Measurements from ENCODE around the gene NBL1. TPM values are rescaled to one million over a fixed set of nuclear protein-coding genes. Genes with fewer than 3 reads are reported as not detected.

NBL1 gene
- total RNA-seq, 1 experiment from 2014 or later: 75.9 TPM

DNA sequence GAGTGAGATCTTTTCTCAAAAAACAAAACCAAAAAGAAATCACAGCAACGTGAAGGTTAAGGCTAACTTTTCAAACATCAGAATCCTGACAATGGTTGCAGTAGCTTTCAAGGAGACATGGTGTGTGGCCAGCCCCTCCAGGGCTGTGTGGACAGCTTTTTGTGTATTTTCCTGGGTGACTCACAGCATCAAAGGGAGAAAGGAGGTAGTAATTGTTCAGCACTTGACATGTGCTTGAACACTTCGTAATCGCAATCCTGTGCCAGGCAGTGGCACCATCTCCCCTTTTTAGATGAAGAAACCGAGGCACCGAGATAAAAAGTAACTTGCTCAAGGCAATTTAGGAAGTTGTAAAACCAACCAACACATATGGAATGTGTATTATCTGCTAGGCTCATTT lies 10.3 kb downstream of the NBL1 start:
- no peak for DNase-seq
- Histone ChIP-seq H3K36me3 (no peaks in the 10 kb centered on the region), H3K27me3 (no peaks in the 10 kb centered on the region), H3K4me3 (no peak overlapping the region), H3K9me3 (no peaks in the 10 kb centered on the region)

- DNase-seq: no peak
- Histone ChIP-seq H3K4me3 (no peak overlapping the region), H3K9me3 (no peaks in the 10 kb centered on the region), H3K27me3 (no peaks in the 10 kb centered on the region), H3K36me3 (no peaks in the 10 kb centered on the region)
These were observed 11.0 kb downstream of the NBL1 start for GRCh38 chr1:19654886-19655717.

DNA sequence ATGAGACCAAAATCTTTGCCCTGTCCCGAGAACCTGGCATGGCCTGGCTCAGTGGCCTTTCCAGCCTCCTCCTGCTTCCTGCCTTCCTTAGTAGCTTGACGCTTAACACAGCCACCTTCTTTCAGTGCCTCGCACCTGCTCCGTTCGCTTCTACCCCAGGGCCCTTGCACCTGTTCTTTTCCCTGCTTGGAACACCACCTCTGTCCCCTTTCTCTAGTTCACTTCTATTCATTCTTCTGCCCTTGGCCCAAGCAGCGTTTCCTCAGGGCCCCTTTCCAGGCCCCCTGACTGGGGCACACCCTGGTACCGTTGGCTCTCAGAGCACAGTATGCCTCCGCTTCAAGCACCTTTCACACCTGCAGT lies 11.6 kb downstream of the NBL1 start:
- no peaks in the 10 kb centered on the region for H3K27me3 ChIP-seq
- no peaks in the 10 kb centered on the region for H3K36me3 ChIP-seq
- no peak for DNase-seq
- no peaks in the 10 kb centered on the region for H3K9me3 ChIP-seq
- no peak overlapping the region for H3K4me3 ChIP-seq

- Histone ChIP-seq H3K9me3 (no peaks in the 10 kb centered on the region), H3K4me3 (no peak overlapping the region), H3K27me3 (no peaks in the 10 kb centered on the region), H3K36me3 (no peaks in the 10 kb centered on the region)
- DNase-seq: no peak
These were observed 12.1 kb downstream of the NBL1 start for GRCh38 chr1:19656134-19656779.

DNA sequence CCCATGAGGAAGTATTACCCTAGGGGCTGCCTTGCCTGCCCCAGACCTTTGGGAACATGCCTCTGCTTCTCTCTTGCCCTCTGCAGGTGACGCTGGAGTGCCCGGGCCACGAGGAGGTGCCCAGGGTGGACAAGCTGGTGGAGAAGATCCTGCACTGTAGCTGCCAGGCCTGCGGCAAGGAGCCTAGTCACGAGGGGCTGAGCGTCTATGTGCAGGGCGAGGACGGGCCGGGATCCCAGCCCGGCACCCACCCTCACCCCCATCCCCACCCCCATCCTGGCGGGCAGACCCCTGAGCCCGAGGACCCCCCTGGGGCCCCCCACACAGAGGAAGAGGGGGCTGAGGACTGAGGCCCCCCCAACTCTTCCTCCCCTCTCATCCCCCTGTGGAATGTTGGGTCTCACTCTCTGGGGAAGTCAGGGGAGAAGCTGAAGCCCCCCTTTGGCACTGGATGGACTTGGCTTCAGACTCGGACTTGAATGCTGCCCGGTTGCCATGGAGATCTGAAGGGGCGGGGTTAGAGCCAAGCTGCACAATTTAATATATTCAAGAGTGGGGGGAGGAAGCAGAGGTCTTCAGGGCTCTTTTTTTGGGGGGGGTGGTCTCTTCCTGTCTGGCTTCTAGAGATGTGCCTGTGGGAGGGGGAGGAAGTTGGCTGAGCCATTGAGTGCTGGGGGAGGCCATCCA lies 12.8 kb downstream of the NBL1 start:
- DNase-seq: no peak
- H3K4me3 ChIP-seq: no peak overlapping the region
- no peaks in the 10 kb centered on the region for H3K9me3 ChIP-seq
- no peaks in the 10 kb centered on the region for H3K36me3 ChIP-seq
- H3K27me3 ChIP-seq: no peaks in the 10 kb centered on the region

DNA sequence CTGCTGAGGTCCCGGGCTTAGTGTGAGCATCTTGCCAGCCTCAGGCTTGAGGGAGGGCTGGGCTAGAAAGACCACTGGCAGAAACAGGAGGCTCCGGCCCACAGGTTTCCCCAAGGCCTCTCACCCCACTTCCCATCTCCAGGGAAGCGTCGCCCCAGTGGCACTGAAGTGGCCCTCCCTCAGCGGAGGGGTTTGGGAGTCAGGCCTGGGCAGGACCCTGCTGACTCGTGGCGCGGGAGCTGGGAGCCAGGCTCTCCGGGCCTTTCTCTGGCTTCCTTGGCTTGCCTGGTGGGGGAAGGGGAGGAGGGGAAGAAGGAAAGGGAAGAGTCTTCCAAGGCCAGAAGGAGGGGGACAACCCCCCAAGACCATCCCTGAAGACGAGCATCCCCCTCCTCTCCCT lies 13.4 kb downstream of the NBL1 start:
- Histone ChIP-seq H3K36me3 (no peaks in the 10 kb centered on the region), H3K4me3 (no peak overlapping the region), H3K9me3 (no peaks in the 10 kb centered on the region), H3K27me3 (no peaks in the 10 kb centered on the region)
- DNase-seq: no peak

DNA sequence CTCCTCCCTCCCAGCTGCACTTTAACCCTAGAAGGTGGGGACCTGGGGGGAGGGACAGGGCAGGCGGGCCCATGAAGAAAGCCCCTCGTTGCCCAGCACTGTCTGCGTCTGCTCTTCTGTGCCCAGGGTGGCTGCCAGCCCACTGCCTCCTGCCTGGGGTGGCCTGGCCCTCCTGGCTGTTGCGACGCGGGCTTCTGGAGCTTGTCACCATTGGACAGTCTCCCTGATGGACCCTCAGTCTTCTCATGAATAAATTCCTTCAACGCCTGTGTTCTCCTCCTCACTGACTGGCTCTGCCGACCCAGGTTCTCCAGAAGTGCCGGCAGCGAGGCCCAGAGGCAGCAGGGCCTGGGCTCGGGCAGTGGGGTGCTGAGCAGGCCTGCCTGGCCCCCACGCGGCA lies 14.1 kb downstream of the NBL1 start:
- H3K27me3 ChIP-seq: no peaks in the 10 kb centered on the region
- H3K4me3 ChIP-seq: no peak overlapping the region
- no peak for DNase-seq
- H3K9me3 ChIP-seq: no peaks in the 10 kb centered on the region
- H3K36me3 ChIP-seq: no peaks in the 10 kb centered on the region

GRCh38 chr1:19661721-19662228 lies 17.7 kb downstream of the NBL1 start:
- DNase-seq: no peak
- Histone ChIP-seq H3K36me3 (no peaks in the 10 kb centered on the region), H3K9me3 (no peaks in the 10 kb centered on the region), H3K4me3 (no peak overlapping the region), H3K27me3 (0 out of 2 replicates have a peak, but pooled peaks cover 2% of the 10 kb centered on the region)

- Histone ChIP-seq H3K27me3 (0 out of 2 replicates have a peak, but pooled peaks cover 2% of the 10 kb centered on the region), H3K4me3 (no peak overlapping the region)
- no peak for DNase-seq
These were observed 18.2 kb downstream of the NBL1 start for GRCh38 chr1:19662313-19662712.

GRCh38 chr1:19664453-19665185 lies 20.5 kb downstream of the NBL1 start, which contains the start of gene HTR6:
Gene HTR6, plus strand, starts transcription at chr1:19664875. Its CDS starts 879 bp downstream, at chr1:19665754.
- no peak for DNase-seq
- Histone ChIP-seq H3K27me3 (0 out of 2 replicates have a peak, but pooled peaks cover 2% of the 10 kb centered on the region), H3K4me3 (no peak within 1 kb of the TSS)

More at GRCh38 chr1:19662313-19662712, 18.2 kb downstream of the NBL1 start:
- no peaks in the 10 kb centered on the region for H3K9me3 ChIP-seq
- H3K36me3 ChIP-seq: no peaks in the 10 kb centered on the region

DNA sequence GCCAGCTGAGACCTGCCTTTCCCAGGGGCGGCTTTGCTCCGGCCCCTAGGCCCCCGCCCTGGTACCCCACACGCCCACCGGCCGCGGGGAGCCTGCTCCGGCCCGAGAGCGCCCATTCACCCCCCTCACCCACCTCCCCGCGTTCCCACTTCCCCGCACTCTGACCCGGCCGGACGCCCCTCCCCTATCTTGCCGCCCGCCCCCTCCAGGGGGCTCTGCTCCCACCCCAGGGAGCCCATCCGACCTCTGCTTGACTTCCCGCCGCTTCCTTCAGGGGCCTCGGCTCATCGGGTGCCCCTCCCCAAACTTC lies 21.0 kb downstream of the NBL1 start:
- H3K4me3 ChIP-seq: no peak overlapping the region

More at GRCh38 chr1:19664453-19665185, 20.5 kb downstream of the NBL1 start, which contains the start of gene HTR6:
- no peaks in the 10 kb centered on the region for H3K36me3 ChIP-seq
- no peaks in the 10 kb centered on the region for H3K9me3 ChIP-seq

DNA sequence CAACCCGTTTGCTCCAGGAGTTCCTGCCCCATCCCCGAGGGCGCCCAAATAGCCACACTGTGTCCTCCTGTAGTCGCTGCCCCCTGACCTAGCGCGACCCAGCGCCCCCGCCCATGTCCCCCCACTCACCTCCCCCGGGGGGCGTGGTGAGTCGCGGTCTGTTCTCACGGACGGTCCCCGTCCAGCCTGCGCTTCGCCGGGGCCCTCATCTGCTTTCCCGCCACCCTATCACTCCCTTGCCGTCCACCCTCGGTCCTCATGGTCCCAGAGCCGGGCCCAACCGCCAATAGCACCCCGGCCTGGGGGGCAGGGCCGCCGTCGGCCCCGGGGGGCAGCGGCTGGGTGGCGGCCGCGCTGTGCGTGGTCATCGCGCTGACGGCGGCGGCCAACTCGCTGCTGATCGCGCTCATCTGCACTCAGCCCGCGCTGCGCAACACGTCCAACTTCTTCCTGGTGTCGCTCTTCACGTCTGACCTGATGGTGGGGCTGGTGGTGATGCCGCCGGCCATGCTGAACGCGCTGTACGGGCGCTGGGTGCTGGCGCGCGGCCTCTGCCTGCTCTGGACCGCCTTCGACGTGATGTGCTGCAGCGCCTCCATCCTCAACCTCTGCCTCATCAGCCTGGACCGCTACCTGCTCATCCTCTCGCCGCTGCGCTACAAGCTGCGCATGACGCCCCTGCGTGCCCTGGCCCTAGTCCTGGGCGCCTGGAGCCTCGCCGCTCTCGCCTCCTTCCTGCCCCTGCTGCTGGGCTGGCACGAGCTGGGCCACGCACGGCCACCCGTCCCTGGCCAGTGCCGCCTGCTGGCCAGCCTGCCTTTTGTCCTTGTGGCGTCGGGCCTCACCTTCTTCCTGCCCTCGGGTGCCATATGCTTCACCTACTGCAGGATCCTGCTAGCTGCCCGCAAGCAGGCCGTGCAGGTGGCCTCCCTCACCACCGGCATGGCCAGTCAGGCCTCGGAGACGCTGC lies 21.7 kb downstream of the NBL1 start:
- Histone ChIP-seq H3K27me3 (0 out of 2 replicates have a peak, but pooled peaks cover 2% of the 10 kb centered on the region), H3K36me3 (no peaks in the 10 kb centered on the region), H3K9me3 (no peaks in the 10 kb centered on the region), H3K4me3 (no peak overlapping the region)
- DNase-seq: no peak

More for the DNA sequence above, 21.0 kb downstream of the NBL1 start:
- 0 out of 2 replicates have a peak, but pooled peaks cover 2% of the 10 kb centered on the region for H3K27me3 ChIP-seq
- H3K9me3 ChIP-seq: no peaks in the 10 kb centered on the region
- H3K36me3 ChIP-seq: no peaks in the 10 kb centered on the region
- DNase-seq: no peak

GRCh38 chr1:19668888-19669287 lies 24.8 kb downstream of the NBL1 start:
- no peak for DNase-seq
- no peaks in the 10 kb centered on the region for H3K36me3 ChIP-seq
- H3K9me3 ChIP-seq: no peaks in the 10 kb centered on the region
- no peak overlapping the region for H3K4me3 ChIP-seq
- 0 out of 2 replicates have a peak, but pooled peaks cover 2% of the 10 kb centered on the region for H3K27me3 ChIP-seq

DNA sequence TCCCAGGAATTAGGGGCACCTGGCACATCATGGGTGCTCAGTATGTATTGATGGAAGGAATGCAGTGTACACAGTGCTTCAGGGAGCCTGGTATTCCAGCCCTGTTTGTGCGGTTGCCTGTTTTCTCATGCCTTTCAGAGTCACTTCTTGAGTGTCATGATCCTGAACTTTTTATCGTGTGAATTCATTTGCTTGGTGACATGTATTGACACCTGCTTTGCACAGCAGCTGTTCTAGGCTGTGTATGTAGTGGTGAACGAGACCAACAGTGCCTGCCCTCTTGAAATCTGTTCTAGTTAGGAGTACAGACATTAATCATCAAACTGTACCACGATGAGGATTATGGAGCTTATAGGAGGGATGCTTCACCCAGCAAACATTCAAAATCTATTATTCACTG lies 26.7 kb downstream of the NBL1 start:
- Histone ChIP-seq H3K36me3 (no peaks in the 10 kb centered on the region), H3K9me3 (no peaks in the 10 kb centered on the region), H3K4me3 (no peak overlapping the region), H3K27me3 (no peaks in the 10 kb centered on the region)
- no peak for DNase-seq

DNA sequence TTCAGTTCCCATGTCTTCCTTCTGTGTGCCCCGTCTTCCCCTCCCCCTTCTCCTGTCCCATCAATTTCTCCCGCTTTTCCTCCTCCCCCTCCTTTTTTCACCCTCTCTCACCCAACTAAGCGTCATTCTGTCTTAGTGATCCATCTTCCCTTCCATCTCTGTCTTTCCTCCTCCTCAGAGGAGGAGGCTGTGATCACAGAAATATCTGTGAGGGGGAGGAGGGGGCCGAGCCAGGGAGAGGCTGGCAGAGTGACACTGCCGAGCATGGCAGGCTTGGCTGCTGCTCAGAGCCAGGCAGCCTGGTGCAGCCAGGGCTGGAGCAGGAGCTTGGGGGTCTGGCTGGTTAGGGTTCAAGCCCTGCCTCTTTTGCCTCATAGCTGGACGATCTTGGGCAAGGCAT lies 28.1 kb downstream of the NBL1 start:
- no peaks in the 10 kb centered on the region for H3K36me3 ChIP-seq
- no peak for DNase-seq
- no peaks in the 10 kb centered on the region for H3K27me3 ChIP-seq
- H3K9me3 ChIP-seq: no peaks in the 10 kb centered on the region
- no peak overlapping the region for H3K4me3 ChIP-seq

Data from MG63 (cell line).